ENCODE measurements around the gene MAP2.

MAP2 gene

DNA sequence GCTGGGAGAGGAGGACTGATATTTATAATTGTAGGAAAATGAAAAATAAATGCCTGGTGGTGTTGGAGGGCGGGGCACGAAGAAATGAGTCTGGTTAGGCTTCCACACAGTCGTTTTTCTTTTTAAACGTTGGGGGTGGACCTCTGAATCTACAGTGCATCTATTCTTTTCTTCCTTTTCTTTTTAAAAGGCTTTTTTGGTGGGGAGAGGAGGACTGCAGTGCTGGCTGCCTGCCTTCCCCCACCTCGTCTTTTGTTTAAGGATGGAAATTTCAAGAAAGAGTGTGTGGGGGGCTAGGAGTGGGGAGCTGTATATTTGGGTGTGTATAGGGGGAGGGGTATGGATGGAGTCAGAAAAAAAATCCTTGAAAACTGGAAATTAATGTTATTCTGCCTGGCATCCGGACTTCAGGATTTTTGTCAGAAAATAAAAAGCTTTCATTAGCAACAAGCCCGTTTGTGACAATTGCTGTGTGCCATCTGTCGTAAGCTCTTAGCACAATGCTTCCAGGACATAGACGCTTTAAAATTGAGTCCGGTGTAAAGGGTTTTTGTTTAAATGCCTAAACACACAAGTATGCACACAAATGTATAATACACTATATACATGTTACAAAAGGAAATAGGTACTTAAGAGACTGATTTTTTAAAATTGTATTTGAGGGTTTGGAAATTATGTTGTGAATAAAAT is 1.1 kb downstream of the MAP2 start:
- no peak for DNase-seq

DNA sequence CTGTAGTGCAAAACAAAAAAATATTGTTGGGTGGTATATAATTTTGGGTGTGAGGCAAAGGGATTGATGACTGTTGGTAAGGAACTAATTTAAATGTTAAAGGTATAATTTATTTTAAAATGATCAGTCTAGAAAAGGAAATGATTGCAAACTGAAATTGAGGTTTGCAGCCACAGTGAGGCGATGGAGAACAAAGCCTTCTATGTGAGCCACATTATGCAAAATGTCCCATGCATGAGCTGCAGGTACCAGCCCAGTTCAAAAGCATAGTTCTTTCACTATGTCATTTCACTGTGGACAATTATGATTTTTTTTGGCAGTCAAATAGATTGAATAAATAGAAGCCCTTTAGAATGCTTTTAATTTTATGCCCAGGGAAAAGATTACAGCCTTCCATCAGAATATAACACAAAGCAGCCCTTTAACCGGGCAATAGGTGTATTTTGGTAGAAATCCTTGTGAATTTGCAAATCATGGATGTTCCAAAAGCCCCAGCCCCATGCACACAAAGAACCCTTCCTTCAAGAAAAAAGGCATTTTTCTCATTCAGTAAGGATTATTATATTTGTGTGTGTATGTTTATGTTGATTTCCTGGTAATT is 1.7 kb downstream of the MAP2 start:
- no peak for DNase-seq

DNA sequence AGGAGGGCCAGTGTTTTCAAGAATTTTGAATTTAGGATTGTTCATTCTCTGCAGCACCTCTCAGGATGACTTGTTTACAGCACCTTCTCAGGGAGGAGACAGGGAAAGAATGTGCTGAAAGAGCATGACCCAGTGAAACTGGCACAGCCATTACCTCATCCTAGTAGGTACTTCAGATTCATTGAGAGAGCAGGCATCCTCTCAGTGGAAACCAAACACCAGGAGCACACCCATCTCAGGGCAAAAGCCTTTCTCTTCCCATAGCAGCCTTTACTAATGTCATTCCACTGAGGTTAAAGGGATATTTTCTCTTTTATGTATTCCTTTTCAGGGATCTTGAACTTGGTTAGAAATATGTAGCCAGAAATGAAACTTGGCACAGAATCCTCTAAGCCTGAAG is 2.6 kb downstream of the MAP2 start:
- no peak for DNase-seq

DNA sequence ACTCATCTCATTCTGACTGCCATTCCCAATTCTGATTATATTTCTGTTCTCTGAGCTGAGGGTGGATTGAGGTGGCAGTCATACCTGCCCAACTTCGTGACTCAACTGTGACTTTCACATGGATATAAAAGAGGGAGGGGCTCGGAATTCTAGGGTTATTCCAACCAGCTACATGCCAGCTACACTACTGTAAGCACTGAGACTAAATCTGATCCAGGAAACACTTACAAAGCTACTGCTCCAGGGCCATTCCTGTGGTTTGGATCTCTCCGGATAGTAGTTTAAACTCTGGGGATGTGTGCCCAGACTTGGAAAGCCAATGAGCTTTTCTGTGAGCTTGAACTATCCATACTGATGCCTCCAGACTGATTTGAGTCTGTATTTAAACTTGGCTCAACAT is 7.9 kb downstream of the MAP2 start:
- no peak for DNase-seq

DNA sequence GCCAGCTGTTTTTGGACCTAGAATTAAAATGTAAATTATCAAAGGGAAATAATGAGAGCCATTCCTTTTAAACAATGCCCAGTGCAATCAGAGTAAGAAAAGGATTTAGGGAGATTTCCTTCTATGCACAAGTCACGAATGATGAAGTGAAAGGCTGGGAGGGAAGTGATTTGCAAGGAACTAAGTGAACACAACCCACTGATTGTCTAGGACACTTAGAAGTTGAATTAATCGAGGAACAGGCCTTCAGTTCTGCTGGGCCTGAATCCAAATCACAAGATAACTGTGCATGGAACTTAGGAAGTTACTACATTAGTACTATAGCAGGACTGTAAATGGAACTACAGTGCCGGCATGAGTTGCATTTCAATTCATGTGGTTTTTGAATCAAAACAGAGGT is 17.7 kb downstream of the MAP2 start:
- DNase-seq, result no peak

DNA sequence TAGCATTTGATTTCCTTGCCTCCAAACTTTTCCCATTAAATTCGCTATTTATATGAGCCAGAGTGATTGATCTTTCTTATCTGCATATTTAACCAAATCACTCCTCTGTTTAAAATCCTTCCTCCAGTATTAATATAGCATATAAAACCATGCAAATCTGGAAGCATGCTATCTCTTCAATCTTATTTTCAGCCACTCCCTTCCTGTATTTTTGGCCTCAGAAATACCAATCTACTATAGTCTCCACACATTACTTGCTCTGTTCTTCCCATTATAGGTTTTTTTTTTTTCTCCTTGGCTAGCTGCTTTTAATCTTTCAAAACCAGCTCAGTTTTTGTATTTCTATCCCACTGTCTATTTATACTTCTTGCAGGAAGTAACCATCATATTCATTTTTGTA is 19.1 kb downstream of the MAP2 start:
- DNase-seq, result no peak

DNA sequence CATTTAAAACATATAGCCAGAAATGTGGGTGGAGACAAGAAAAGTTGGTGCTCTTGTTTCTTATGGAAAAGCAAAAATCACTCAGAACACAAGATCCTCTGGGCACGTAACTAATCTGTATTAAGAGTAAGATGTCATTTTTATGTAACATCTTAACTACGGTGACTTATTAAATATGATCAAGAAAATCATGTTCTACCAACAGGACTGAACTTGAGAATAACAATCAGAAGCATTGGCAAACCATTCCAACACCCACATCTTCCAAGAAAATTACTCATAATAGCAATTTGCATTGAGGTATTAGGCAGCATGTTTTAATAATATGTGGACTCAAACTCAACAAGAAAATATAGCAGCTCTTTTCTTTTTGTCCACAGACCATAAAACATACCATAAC is 21.6 kb downstream of the MAP2 start:
- DNase-seq, result no peak

DNA sequence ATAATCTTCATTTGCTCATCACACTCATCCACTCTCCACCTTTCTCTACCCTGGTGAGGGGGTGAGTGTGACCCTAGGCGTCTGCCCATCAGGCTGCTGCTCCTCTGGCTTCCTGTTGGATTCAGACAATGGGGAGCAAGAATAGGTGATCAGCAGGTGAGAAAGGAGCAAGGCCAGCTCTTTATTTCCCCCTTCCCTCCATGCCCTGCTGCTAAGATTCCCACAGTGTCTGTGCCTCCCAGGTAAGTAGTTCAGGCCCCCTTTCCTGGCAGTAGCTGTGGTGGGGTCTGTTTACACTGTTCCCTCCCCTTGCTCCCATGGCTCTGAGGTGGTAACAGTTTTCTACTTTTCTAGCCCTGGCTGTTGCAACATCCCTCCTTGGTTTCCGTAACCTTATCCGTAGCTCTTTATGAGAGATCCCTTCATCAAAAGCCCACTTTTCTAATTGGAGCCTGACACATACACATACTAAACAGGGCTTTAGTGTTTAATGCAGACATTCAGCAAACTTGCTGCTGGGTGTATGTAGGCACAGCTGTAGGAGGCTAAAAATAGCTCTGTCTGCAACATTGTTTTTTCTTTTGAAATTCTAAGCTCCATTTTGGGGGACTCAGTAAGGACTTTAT is 27.5 kb downstream of the MAP2 start:
- DNase-seq, result no peak

DNA sequence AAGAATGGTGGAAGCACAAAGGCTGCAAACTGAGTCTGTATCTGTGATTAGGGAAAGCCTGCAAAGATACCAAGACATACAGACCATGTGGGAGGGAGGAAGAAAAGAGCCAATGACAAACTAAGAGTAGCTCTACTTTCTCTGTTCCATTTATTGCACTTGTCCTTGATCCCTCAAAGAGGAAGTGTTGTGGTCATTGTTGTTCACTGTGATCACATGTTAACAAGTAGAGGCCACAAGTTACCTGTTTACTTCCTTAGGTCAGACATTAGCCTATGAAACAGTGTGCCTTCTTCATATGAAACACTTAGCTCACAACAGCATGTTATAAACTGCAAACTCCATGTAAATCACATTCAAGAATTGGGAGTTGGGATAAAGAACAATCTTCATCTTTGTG is 32.6 kb downstream of the MAP2 start:
- DNase-seq, result no peak

DNA sequence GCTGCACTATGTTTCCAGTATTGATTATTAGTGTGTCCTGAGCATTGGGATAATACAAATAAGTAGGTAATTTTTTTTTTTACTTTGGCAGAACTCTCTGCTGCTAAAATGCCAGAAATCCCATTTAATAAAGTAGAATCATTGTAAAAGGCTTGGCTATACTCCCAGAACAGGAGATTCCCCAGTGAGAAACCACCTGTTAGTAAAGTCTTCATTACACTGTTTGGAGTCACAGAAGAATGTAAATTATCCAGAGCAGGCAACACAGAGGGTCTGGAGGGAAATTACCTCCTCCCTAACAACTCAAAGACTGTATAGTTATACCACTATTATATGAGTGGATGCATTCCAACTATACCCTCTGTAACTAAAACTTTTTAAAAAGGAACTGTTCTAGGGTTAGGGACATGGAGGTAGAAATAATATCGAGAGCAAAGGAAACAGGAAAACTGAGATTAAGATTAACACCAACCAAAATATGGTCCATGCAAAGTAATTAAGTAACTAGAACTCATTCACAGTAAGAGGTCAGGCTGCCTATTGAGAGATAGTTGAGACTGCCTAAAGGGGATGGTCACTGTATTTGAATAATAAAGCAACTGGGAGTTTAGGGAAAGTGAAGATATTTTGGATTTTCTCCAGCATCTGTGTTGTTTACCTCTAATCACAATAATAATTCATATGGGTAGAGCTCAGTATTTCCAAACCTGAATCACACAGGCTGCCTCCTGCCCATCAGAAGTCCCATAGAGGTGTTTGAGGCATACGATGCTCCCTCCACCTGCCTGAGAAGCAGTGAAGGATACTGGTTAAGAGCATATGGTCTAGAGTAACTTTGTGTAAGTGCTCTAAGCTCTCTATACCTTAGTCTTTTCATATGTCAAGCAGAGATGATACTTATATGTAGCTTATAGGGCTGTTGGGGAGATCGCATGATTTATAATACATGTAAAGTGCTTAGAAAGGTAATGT is 34.4 kb downstream of the MAP2 start:
- DNase-seq, result no peak

DNA sequence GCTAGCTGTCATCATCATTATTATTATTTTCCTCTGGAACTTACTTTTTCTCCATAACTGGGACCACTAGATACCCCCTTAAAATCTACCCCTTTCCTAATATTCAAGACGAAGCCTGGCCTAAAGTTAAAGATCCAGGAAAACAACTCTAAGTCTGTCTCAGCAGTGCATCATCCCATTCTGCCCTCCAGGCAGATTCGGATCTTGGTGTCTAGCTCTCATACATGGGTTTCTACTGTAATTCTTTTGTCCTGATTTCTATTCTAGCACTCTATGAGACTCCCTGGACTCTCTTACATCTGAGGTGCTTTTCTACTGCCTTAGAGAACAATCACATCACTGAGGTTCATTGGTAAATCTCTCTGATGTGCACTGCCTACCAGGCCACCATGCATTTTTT is 35.5 kb downstream of the MAP2 start:
- no peak for DNase-seq

DNA sequence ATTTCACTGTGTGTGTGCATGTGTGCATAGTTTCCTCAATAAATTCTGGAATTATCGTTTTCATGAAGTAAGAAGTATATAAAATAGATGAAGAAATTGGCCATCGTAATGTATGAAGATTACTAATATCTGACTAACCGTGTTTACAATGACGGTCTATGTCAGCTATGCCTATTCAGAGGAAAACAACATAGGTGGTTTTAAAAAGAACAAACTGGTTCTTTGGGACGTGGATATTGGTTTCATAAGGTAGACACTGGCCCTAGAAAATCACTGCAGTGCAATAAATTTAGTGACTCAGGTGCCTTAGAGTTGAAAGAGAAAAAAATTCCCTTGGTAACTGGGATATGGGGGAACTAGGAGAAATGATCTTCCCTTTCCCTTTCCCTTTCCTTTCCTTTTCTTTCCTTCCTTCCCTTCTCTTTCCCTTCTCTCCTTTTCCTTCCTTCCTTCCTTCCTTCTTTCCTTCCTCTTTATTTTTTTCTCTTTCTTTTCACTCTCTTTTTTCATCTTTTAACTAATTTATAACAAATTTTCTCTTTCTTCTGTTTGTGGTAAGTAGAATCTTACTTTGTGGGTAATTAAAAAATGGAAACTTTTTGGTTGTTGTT is 36.4 kb downstream of the MAP2 start:
- no peak for DNase-seq

DNA sequence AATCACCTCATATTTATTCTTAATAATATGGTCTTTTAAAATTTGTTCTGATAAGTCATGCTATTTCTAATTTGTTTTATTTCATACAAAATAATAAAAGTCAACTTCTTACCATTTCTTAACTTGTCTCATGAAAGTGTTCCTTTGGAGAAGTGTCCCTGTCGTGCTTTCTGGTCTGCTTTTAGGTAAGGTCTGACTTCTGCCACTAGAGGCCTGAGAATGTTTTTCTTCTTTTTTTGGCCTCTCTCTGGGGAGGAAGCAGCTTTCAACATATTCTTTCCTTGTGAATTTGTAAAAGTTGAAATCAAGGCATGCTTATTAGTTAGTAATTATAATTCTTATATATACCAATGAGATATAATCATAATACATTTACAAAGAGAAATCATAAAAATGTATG is 39.4 kb downstream of the MAP2 start:
- no peak for DNase-seq

DNA sequence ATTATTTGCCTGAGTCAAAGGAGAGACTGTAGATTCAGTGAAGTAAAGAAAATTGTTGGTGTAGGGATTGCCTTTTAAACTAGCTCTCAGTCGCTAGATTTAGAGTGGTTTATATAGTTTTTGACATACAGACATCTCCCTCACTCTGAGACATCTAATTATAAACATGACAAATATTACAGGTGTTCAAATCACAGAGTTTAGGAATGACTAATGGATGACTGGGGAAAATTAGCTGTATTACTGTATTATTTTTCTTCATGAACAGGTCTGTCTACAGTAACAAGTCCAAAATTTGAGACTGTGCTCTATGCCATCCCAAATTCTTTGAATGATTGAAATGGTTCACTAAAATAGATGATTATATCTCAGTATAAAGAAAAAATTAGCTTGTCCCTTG is 40.0 kb downstream of the MAP2 start:
- no peak for DNase-seq

DNA sequence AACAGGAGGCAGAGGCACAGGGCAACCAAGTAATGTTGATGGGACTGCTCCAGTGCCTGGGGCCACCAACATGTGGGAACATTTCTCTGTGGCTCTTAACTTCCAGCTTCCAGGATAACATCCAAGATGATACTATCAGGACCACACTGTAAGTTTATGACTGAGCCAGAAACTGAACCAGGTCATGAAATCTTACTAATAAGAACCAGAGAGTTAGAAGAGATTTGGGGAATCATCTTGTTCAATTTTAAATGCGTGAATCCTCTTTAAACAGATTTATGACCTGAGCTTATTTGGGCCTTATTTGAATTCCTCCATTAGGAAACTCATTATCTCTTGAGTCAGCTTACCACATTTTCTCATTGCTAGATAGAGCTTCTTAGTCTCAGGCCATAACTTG is 45.0 kb downstream of the MAP2 start:
- no peak for DNase-seq

DNA sequence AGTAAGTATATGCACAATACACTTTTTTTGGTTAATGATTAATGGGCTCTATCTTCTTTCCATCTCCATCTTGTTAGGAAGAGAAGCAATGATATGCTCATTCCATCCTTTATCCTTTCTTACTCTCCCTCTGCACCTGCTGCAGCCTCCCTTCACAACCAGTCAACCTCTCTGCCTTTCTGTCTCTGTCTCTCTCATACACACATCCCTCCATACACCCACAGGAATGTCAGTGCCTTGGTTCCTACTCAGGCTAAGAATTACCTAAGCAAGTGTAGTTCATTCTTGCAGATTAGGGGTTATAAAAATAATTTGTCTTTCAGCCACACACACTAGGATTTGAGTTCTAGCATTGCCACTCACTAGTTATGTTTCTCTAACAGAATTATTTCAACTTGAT is 45.6 kb downstream of the MAP2 start:
- no peak for DNase-seq

DNA sequence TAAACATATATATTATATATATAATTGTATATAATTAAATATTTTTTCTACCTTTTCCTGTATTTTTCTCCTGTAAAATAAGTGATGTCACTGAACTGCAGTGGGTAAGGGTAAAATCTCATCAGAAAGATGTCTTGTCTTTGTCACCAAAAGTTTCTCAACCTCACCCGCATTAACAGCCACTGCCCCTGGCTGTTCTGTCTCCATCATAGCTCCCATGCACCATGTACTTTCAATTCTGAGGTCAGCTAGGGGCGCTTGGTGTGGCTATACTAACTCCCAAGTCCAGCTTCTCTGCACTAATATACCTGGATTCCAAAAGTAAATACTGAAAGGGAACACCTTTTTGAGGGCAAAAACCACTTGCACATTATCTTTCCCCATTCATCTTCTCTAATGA is 46.6 kb downstream of the MAP2 start:
- no peak for DNase-seq

DNA sequence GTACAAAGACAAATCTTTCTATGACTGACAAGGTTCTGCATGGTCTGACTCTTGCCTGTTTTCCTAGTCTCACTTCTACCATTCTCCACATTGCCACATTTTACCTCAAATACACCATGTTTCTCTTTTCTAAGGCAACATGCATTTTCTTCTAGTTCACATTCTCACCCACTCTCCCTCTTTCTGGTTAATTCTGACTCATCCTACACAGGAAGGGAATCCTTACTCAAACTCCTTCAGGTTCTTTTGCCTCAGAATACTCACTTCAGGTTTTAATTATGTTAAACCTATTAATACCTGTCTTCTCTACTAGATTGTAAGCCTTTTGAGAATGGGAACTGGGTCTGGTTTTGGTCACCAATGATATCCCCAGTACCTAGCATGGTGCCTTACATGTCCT is 47.2 kb downstream of the MAP2 start:
- no peak for DNase-seq

DNA sequence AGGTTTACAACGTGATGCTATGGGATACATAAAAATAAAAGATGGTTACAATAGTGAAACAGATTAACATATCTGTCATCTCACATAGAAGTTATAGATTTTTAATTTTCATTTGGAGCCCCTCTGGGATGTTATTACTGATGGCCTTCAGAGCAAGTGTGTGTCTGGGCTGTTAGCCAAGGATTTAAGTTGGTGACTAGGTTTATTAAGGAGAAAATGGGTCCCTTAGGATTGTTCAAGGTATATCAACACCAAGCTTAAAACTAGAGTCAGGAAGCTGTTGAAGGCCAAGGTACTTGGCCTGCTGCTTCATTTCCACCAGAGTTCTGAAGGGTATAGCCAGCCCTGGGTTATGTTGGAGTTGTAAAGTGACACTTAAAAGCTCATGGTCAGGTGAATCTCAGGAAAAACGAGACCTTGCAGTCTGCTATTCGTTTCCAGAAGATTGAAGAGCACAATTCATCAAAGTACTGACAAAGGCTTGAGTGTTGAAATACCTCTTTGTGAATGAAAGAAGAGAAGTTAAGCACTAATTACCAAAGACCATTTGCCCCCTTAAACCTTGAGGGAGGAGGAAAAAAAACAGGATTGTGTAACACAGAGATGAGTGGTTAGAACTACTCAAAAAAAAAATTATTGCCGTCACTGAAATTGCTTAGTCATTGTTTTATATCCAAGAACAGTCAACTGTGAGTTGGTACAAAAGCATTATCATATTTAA is 48.4 kb downstream of the MAP2 start:
- DNase-seq, result no peak

DNA sequence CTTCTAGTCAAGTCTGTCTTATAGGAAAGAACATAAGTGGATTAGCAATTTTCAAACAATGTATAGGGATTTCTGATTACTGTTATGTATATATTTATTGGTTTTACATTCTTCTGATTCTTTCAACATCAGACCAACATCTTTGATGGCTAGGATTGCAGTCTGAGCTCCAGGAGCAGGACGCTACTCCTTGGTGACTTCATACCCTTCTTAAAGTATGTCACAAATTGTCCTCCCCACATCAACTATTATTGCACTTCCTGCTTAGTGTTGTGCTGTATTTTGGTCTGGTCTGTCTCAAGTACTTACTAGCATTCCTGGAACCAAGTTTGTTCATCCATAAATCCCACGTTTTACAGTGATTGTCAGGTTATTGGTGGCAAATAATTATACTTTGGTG is 49.0 kb downstream of the MAP2 start:
- no peak for DNase-seq

DNA sequence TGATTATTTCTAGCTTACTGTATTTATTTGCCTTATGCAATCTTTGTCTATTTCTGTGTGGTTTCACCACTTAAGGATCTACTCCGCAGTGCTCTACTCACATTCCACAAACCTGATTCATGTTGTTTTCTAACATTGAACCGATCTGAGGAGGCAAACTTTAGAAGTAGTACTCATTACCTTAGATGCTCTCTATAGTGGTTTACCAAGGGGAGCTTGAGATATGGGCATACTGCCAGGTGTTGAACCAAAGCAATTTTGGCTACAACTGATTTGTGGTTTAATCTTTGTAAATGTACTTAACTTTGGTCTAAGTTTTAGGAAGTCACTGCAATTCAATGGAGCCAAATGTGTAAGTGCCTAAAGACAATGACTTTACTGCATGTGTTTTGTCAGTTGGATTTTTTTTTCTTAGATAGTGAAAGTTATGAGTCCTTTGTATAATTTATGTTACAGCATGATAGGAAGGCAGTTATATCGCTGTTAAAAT is 50.1 kb downstream of the MAP2 start:
- DNase-seq, result no peak

DNA sequence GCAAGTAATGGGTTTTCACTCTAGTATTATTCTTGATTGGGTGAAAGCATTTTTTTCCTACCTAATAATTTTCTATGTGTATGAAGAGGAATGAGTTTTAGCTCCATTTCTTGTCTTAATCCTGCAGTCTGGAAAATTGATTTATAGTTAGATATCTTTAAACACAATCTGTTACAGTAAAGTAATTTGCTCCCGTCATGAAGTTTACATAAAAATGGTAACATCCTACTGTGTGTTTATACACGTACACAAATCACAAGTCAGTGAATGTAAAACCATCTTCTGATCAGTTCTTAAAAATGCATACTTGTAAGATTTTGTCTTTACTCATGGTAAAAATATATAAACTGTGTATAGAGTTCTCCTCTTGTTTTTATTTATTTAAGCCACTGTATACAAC is 51.1 kb downstream of the MAP2 start:
- DNase-seq, result no peak

All from activated gamma-delta T cell treated with Interleukin-2 at 50 U/mL for 16 hours (primary cell).